ENCODE data around the gene METTL15. TPM values are rescaled to one million over a fixed set of nuclear protein-coding genes. Genes with fewer than 3 reads are reported as not detected.

METTL15 gene
- total RNA-seq, 3 donors from 2014 or later (not counting 1 experiment from before 2014, with no cell fraction given): 7.4 to 12.1 (median 9.1) TPM

GRCh38 chr11:28137366-28137765 lies 29.2 kb downstream of the METTL15 start:
- DNase-seq (no peak), ATAC-seq (no peak)
- H3K9me3 ChIP-seq (ENCODE audit: control insufficient read depth, insufficient read depth, low read length): peaks cover 21% of the 10 kb centered on the region
- H3K27ac ChIP-seq (ENCODE audit: low read length): no peak overlapping the region
- Mint-ChIP-seq H3K27ac (no peak overlapping the region), H3K9me3 (peaks cover 2 to 3% of the 10 kb centered on the region in 2 donors), H3K27me3 (ENCODE audit: low read depth in 2 of 2) (no peaks in the 10 kb centered on the region), H3K4me3 (no peak overlapping the region), H3K4me1 (no peaks in the 10 kb centered on the region), H3K36me3 (no peaks in the 10 kb centered on the region)
- no peaks in the 10 kb centered on the region for H3K4me1 ChIP-seq (ENCODE audit: control insufficient read depth, insufficient read depth, low read length)
- 100% methylated on average over 2 of the region's 3 CpGs for WGBS (ENCODE audit: insufficient coverage)
- intact Hi-C loops (cut with micrococcal nuclease): no loop called here
- no peaks in the 10 kb centered on the region for H3K36me3 ChIP-seq (ENCODE audit: control insufficient read depth, insufficient read depth, low read length)
- no peak overlapping the region for H3K4me3 ChIP-seq (ENCODE audit: low read length)
- no peaks in the 10 kb centered on the region for H3K27me3 ChIP-seq (ENCODE audit: control insufficient read depth, insufficient read depth, low read length)
- TF ChIP-seq CTCF (IDR thresholded peaks at IDR 0.05): no peak

- Mint-ChIP-seq H3K27ac (no peak overlapping the region), H3K9me3 (peaks cover 2 to 3% of the 10 kb centered on the region in 2 donors), H3K4me1 (no peaks in the 10 kb centered on the region), H3K27me3 (ENCODE audit: low read depth in 2 of 2) (no peaks in the 10 kb centered on the region), H3K36me3 (no peaks in the 10 kb centered on the region), H3K4me3 (no peak overlapping the region)
- intact Hi-C loops (cut with micrococcal nuclease): no loop called here
- no peak for DNase-seq
- Histone ChIP-seq H3K9me3 (ENCODE audit: control insufficient read depth, insufficient read depth, low read length) (peaks cover 21% of the 10 kb centered on the region), H3K27me3 (ENCODE audit: control insufficient read depth, insufficient read depth, low read length) (no peaks in the 10 kb centered on the region), H3K36me3 (ENCODE audit: control insufficient read depth, insufficient read depth, low read length) (no peaks in the 10 kb centered on the region), H3K4me3 (ENCODE audit: low read length) (no peak overlapping the region), H3K4me1 (ENCODE audit: control insufficient read depth, insufficient read depth, low read length) (no peaks in the 10 kb centered on the region), H3K27ac (ENCODE audit: low read length) (no peak overlapping the region)
- 100% methylated on average over 1 of the region's 1 CpG for WGBS (ENCODE audit: insufficient coverage)
- TF ChIP-seq CTCF (IDR thresholded peaks at IDR 0.05): no peak
- ATAC-seq: no peak
Observed at GRCh38 chr11:28137832-28138231, 29.6 kb downstream of the METTL15 start.

- Mint-ChIP-seq H3K27me3 (ENCODE audit: low read depth in 2 of 2) (no peaks in the 10 kb centered on the region), H3K4me3 (no peak overlapping the region), H3K9me3 (peaks cover 2 to 3% of the 10 kb centered on the region in 2 donors), H3K27ac (no peak overlapping the region), H3K4me1 (peaks cover 0 to 6% of the 10 kb centered on the region in 2 donors), H3K36me3 (no peaks in the 10 kb centered on the region)
- intact Hi-C loops (cut with micrococcal nuclease): no loop called here
- no peak for ATAC-seq
- Histone ChIP-seq H3K27ac (ENCODE audit: low read length) (no peak overlapping the region), H3K27me3 (ENCODE audit: control insufficient read depth, insufficient read depth, low read length) (no peaks in the 10 kb centered on the region), H3K4me1 (ENCODE audit: control insufficient read depth, insufficient read depth, low read length) (no peaks in the 10 kb centered on the region), H3K36me3 (ENCODE audit: control insufficient read depth, insufficient read depth, low read length) (no peaks in the 10 kb centered on the region), H3K4me3 (ENCODE audit: low read length) (no peak overlapping the region), H3K9me3 (ENCODE audit: control insufficient read depth, insufficient read depth, low read length) (peaks cover 21% of the 10 kb centered on the region)
- no peak for DNase-seq
- WGBS (ENCODE audit: insufficient coverage): 98% methylated on average over 4 of the region's 5 CpGs
- no peak for TF ChIP-seq CTCF (IDR thresholded peaks at IDR 0.05)
Observed at GRCh38 chr11:28139841-28140415, 31.7 kb downstream of the METTL15 start.

All from natural killer cell (primary cell).